HG02610 (cell line): ENCODE data around the gene AKAP6.
A peak's percentile ranks its signal among the peaks of the same experiment; 100 is the strongest.
"Not testable (repeated sequence)": the region's sequence is repeated elsewhere in the genome, so short reads cannot be mapped to it uniquely, and the experiment has no call there.

Experiments used
- ATAC-seq: cut with Tn5 transposase; IDR thresholded peaks from one replicate; pipeline ENCODE4 v1.9.1; 2021; ENCODE audit warnings: mild to moderate bottlenecking, moderate library complexity; ENCODE audit not compliant: unreplicated experiment

AKAP6 gene

DNA sequence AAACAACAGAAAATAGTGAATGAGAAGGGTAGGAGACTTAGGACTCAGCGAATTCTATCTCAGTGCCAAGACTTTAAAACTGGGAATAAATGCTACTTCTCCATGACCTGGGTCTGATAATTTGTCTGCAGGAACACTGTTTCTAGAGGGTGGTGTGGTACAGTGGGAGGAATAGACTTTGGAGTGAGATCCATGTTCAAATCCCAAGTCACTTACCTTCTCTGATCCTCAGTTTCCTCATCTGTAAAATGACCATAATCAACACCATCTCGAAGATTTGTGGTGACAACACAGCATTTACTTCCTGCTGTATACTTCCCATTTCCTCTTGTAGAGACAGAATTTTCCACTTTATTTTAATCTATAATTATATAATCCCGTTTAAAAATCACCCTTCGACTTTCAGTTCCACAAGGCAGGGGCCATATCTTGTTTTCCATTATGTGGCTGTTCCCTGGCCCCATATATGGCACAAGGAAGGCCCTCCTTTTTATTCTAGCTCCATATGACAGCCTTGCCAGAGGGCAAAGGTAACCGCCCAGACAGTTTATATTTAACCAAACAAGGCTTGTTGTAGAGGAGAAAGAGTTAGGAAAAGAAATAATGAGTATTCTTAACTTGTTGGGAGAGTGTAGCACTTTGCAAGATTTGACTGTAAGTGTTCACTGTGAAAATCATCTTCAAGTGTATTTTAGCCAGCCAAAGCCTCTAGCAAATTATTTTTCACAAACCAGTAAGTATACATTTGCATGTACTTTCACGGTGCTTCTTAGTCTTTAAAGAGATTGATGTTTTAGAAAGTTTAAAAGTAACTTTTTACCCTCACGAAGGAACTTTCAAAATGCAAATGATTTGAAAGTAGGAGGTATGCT lies 243.1 kb downstream of the AKAP6 start:
- no peak for ATAC-seq

DNA sequence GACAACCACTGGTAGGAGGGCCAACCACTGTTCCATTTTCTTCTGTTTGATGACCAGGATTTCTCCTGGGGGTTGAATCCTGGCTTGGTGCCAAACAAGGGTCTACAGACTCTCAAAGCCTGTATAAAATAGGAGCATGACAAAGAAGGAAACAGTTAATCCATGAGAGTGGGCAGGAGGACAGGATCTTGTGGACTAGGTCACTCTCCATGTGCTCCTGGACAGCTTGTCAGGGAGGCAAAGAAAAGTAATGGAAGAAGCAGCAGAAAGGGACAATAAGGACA lies 243.7 kb downstream of the AKAP6 start:
- no peak for ATAC-seq

DNA sequence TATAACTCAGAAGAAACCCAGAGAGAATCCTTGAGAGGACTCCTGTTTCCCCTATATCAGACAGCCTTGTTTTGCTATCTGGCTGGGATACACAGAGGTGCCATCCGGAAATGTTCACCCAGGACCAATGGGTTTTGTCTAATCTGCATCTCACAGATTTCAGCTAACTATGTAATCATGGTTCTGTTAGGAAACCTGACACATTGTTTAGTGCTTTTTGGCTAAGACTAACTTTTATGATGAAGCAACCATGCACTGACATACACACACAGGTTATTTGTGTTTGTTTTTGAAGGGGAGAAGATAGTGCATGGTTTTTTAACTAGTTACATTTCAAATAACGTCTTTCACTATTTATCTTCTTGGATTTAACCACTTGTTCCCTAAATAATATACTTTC lies 245.2 kb downstream of the AKAP6 start:
- ATAC-seq = no peak

DNA sequence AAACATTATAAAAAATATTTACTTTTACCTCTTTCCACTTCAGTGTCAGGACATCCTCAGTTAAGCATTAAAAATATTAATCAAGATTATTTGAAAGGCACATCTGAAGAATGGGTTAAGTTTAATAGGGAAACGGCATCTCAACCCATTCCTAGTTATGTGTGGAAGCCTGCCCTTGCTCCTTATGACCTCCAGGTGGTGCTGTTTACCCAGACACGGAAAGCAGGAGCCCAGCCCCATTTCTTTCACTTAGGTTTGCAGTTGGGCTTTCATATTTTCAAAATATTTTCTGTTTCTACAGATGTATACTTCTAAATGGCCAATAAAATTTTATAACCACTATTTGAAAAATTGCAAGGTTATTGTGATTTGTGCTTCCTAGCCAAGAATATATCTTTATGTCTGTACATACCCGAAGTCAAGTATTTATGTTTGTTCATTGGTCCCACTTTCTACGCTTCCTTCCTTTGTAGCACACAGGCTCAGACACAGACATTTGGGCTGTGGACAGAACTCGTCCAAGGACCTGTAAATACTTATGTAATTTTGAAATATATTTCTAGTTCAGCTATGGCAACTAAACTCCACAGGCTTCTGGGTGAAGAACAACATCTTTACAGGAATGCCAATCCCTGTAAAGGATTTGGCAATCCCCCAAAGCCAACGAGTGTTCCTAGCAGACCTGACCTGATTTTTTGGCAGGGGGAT lies 247.1 kb downstream of the AKAP6 start:
- peak; percentile 60 for ATAC-seq

DNA sequence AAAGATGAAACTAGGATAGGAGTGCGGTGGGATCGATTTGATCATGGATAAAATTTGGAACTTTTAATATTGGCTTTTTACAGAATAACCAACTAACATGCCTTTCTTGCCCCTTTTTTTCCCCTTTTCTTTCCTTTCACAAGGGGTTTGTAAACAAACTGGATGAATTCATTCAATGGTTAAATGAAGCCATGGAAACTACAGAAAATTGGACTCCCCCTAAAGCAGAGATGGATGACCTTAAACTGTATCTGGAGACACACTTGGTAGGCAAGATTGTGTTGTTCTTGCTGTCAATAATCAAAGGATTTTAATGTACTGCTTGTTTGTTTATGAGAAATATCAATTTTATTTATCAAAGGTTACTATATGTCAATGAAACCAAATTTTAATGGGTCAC lies 247.9 kb downstream of the AKAP6 start:
- no peak for ATAC-seq

DNA sequence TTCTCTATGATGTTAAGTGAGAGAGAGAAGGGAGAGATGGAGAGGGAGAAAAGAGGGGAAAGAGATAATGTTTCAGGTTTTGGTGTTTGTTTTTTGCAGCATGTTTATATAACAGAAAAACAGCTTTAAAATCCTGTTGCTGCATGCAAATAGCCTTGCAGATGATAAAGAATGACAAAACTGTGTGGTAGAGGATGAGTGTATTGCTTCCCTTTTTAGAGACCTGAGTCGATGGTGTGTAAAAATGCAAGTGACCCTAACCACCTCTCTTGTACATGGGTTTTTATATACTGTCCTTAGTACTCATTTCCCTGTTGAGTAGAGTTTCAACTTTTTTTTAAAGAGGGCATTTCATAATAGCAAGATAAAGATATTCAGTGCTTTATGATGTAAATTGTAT lies 249.1 kb downstream of the AKAP6 start:
- peak; percentile 93 for ATAC-seq

DNA sequence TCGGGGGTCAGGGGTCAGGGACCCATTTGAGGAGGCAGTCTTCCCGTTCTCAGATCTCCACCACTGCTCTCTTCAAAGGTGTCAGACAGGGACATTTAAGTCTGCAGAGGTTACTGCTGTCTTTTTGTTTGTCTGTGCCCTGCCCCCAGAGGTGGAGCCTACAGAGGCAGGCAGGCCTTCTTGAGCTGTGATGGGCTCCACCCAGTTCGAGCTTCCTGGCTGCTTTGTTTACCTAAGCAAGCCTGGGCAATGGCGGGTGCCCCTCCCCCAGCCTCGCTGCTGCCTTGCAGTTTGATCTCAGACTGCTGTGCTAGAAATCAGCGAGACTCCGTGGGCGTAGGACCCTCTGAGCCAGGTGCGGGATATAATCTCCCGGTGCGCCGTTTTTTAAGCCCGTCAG lies 254.3 kb downstream of the AKAP6 start:
- ATAC-seq = not testable (repeated sequence)

DNA sequence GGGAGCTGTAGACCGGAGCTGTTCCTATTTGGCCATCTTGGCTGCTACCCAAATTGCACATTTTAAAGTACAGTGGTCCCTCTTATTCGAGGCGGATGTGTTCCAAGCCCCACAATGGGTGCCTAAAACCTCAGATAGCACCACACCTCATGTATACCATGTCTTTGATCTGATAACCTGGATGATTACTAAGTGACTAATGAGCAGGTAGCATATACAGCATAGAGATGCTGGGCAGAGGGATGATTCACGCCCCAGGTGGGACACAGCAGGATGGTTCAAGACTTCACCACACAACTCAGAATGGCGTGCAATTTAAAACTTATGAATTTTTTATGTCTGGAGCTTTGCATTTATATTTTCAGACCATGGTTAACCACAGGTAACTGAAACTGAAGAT lies 255.0 kb downstream of the AKAP6 start:
- no peak for ATAC-seq

DNA sequence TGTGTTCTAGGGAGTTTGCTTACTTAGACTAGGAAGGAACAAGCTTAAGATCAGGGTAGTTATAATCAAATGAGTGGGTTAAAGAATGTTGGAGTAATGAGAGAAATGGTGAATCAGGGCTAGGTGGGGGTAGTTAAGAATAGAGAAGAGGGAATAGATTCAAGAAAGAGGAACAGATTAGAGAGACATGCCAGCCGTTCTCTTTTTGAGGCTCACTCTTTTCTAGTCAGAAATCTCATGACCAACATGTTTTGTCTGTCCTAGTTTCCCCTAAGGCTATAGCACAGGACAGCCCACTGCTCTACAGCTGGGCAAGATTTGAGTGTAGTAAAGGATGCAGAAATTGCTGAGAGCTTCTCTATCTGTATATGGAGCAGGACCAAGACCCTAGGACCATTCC lies 258.4 kb downstream of the AKAP6 start:
- ATAC-seq = no peak

DNA sequence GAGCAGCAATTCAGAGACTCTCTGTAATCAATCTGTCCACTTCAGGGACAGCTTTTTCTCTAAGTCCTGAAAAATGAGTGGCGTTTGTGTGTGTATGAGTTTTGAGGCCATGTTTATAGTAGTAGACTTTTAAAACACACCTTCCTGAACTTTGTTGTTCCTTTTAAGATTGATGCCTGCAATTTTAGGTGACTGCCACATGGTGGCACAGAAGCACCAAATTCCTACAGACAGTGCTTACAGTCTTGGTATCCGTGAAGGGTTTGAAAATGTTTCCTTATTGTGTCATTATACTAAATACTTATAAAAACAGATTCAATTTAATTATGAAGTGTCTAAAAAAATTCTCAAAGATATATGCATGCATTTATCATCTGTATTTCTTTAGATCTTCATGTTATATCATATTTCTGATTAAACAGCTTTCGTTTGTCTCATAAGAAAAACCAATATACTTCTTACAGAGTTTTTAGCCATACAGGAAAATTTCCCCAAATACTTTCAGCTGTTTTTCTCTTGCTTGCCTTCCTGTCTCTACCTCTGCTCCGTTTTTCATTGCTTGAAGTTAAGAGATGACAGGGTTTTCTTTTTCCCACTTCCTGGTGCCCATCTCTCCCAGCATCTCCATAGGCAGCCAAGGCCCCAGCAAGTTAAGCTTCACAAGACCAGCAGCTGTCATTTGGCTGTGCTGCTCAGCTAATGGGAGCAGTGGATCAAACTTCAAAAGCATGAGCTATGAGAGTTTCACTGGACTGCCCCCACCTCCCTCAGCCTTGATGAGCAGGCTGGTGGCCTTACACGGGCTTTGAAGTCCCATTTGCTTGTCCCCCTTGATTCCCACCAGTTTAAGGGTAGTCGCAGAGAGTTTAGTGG lies 259.6 kb downstream of the AKAP6 start:
- no peak for ATAC-seq

DNA sequence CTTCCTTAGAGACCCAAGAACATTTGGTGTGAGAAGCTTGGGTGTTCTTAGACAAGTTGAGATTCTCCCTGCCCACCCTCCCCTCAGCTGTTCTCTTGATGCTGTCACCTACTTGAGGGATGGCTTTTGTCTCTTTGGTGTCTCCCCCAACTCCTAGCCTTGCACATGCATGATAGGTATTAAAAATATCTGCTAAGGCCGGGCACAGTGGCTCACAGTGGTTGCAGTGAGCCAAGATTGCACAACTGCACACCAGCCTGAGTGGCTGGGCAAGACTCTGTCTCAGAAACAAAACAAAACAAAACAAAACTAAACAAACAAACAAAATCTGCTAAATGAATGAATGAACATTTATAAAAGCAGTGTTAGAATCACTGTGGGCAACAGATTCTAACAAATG lies 261.1 kb downstream of the AKAP6 start:
- ATAC-seq = no peak

DNA sequence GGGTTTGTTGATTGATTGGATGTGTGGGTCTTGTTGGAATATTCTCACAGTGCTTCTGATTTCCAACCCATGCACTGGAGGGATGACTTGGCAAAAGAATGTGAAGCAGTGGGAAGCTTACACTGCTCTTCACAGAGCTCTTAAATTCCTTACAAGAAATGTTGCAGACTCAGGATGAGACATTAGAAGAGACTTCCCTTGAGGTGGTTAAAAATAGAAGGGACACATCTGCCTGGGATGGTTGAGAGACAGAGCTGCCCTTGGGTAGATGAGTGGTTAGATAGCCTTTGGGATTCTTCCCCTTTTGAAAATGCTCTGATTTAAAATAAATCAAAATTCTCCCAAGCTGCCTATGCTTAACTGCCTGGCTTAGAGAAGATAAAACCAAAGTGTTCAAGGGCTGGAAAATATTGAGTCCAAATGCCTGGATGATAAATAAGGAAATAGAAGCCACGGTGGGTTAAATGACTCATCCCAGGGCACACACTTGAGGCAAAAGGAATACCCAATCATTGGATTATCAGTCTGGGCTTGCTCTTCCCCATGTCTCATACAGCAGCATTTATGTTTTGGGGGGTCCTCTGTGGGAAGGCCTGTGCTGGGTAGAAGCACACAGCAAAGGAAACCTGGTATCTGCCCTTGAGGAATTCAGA lies 264.3 kb downstream of the AKAP6 start:
- no peak for ATAC-seq

DNA sequence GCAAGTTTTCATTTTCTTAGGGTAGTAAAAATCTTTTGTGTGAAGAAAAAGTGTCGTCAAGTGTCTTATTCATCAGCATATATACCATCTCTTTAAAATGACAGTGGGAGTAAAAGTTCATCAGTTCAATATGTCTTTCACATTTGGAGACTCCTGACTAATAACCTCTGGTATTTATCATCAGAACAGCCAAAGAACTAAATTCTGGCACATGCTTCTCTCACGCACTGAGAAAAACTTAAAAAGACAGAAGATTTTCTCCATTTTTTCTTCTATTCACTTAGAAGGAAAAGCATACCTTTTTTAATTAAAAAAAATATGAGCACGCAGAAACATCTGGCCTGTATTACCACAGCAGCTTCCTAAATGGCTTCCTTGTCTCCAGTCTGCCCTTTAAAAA lies 265.7 kb downstream of the AKAP6 start:
- no peak for ATAC-seq

DNA sequence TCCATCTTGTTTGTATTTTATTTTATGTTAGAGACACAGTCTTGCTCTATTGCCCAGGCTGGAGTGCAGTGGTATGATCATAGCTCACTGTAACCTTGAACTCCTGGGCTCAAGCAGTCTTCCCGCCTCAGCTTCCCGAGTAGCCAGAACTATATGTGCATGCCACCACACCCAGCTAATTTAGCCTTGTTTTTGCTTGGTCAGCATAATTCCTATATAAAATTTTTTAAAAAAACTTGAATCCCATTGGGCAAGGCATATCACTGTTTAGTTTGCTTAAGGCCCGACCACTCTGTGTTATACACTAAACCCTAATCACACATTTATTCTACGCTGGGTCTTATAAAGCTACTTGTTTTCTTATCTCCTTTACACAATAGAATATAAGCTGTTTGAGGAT lies 266.4 kb downstream of the AKAP6 start:
- no peak for ATAC-seq

DNA sequence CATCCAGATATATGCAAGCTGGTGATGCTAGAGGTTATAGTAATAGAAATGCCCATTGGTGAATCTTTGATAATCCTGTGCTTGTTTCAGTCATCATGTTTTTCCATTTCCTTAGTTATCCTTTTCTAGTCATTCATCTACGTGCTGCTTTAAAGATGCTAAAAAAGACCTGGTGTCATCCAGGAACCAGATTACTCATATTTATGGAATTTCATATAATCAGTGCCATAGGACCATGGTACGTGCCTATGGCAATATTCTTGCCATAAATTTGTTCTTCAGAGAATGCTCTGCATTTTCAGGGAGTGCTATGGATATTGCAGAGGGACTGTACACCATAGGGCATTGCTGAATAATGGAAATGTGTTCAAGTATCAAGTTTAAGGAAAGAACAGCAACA lies 267.3 kb downstream of the AKAP6 start:
- no peak for ATAC-seq

DNA sequence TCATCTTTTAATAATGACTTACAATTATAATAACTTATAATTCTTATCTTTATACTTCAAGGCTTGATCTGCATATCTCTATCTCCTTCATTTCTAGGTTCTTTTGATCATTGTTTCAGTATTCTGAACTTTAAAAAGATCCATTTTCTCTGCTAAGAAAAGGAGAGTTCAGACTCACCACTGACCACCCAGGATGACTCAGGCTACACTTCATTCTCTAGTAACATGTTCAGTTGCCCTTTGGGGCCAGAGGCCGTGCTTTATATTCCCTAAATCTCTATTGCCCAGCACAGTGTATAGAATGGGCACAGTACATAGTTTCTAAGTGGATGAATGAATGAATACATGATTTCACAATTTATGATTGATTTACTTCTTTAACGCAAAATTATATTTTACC lies 268.7 kb downstream of the AKAP6 start:
- ATAC-seq = no peak

DNA sequence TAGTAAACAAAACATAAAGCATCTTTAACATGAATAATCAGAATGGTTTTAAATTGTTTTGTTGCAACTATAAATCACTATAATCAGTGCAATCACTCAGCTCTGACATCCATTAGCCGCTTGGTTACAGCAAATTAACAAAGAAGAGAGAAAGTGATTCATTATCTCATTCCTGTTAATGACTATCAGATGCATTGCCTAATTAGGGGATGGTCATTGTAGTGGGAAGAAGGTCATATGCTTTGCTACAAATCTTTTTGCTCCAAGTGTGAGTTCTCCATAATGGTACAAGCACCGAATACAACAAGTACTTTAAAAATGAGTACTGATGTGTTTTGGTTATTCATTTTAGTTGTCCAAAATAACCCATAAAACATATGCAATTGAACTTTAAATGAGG lies 272.0 kb downstream of the AKAP6 start:
- ATAC-seq = no peak

DNA sequence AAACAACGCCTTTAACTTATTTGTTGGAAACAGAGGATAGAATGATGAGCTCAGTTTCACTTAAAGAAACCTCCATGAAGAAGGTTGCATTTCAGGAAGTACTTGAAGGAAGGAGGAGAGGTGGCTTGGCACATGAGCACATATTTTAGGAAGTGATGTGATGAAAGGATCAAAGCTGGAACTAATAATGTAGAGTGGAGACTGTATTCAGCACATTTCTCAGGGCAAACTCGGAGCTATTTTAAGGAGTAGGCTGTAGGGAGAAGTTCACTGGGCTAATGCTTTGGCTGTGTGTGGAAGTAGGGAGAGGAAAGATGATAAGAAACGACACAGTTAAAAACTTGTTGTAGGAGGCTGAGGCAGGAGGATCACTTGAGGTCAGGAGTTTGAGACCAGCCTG lies 272.8 kb downstream of the AKAP6 start:
- no peak for ATAC-seq

DNA sequence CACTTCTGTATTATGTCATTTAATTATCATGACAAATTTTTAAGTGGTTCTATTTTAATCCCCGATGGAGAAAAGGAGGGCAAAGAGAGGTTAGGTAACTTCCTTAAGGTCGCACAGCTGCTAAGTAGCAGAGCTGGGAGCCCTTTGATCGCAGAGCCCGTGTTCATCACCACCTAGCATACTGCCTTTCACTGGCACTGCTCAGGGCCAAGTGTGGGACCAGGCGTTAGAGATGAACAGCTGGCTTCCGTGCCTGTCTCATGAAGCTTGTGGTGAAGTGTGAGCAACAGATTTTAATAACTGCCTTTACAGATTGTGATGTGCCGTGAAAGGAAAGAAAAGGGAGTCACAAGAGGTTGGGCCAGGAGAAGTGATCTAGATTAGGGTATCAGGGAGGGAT lies 273.6 kb downstream of the AKAP6 start:
- ATAC-seq = no peak

DNA sequence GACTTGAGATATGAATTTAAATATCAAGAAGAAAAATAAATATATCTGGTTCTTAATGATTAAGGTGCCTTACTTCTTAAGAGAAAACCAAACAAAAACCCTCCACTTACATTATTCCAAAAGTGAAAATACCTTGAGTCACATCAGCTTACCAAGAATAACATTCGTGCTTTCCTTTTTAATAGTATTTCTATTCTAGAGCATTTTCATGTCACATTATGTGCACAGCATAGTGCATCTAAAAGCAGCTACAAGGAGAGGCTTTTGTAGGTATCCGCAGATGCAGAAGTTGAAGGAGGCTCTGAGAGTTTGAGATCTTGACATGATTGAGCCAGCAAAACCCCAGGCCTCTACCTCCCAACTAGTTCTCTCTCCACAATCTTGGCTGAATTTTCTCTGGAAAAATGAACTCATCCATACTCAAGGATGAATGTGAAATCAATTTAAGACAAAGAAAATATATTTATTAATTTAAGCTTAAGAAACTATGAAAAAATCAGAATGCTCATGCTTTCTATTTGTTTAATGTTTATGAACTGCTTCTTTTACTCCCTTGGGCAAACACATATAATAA lies 275.0 kb downstream of the AKAP6 start:
- no peak for ATAC-seq

DNA sequence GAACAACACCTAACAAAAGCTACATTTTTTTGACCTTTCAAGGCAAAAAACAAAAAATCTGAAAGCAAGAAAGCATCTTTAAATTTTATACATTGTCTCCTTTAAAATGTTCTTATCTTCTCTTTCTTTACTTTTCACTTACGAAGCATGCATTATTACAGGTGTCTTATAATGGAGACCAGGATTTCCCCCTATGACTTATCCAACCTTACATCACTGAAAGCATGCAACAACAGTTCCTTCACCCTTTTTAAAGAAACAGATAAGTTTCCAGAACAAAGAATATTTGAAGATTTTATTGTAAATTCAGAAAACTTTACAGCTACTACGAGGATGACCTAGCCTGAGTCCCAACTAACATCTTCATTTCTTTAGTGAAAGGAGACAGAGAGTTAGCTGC lies 277.2 kb downstream of the AKAP6 start:
- ATAC-seq = no peak
